Measurements from ENCODE around the gene CD22. TPM values are rescaled to one million over a fixed set of nuclear protein-coding genes. Genes with fewer than 3 reads are reported as not detected.

The CD22 gene
- total RNA-seq: not detected in 2 replicates

GRCh38 chr19:35328851-35329285, at the start of gene CD22:
CD22 (plus strand) TSS chr19:35329187; CDS start chr19:35332041, 2,854 bp downstream.

GRCh38 chr19:35291916-35292315, 37.1 kb upstream of the CD22 start, which contains the start of gene MAG:
MAG (plus strand) TSS chr19:35292161; CDS start chr19:35295409, 3,248 bp downstream.

GRCh38 chr19:35347171-35347929, 18.4 kb downstream of the CD22 start, which contains the start of gene FFAR1:
FFAR1 (plus strand) TSS chr19:35347902; CDS start chr19:35351552, 3,650 bp downstream.

GRCh38 chr19:35357867-35358573, 29.0 kb downstream of the CD22 start, which contains the start of gene FFAR3:
FFAR3 (plus strand) TSS chr19:35358460; CDS start chr19:35358891, 431 bp downstream.

GRCh38 chr19:35370722-35371121, 41.7 kb downstream of the CD22 start, which contains the start of gene GPR42:
GPR42 (plus strand) TSS chr19:35371068; CDS start chr19:35371360, 292 bp downstream.

Other genes with a start within 250 kb of the CD22 start
- gene FXYD3, start 213.4 kb upstream of the CD22 start, total RNA-seq: not detected in 2 replicates
- 0.09 TPM in 1 of 2 replicates, not detected in the other for gene LGI4, start 194.1 kb upstream of the CD22 start, total RNA-seq
- not detected in 2 replicates for gene FXYD1, start 190.4 kb upstream of the CD22 start, total RNA-seq
- not detected in 2 replicates for gene FXYD7, start 185.9 kb upstream of the CD22 start, total RNA-seq
- gene FXYD5, start 174.5 kb upstream of the CD22 start, total RNA-seq: 25.6 and 28.0 TPM in 2 replicates
- gene FAM187B, start 100.4 kb upstream of the CD22 start, total RNA-seq: not detected in 2 replicates
- 0.19 and 0.27 TPM in 2 replicates for gene LSR, start 80.2 kb upstream of the CD22 start, total RNA-seq
- gene USF2, start 60.2 kb upstream of the CD22 start, total RNA-seq: 39.9 and 49.2 TPM in 2 replicates
- gene HAMP, start 46.7 kb upstream of the CD22 start, total RNA-seq: under 0.01 and 0.09 TPM in 2 replicates
- not detected in 2 replicates for gene MAG, start 37.0 kb upstream of the CD22 start, total RNA-seq
- not detected in 2 replicates for gene FFAR1, start 18.7 kb downstream of the CD22 start, total RNA-seq
- gene FFAR3, start 29.3 kb downstream of the CD22 start, total RNA-seq: not detected in 2 replicates
- not detected in 2 replicates for gene GPR42, start 41.9 kb downstream of the CD22 start, total RNA-seq
- gene FFAR2, start 119.1 kb downstream of the CD22 start, total RNA-seq: not detected in 2 replicates
- gene KRTDAP, start 161.3 kb downstream of the CD22 start, total RNA-seq: not detected in 2 replicates
- not detected in 2 replicates for gene DMKN, start 184.5 kb downstream of the CD22 start, total RNA-seq
- 0.09 TPM in 1 of 2 replicates, not detected in the other for gene SBSN, start 199.1 kb downstream of the CD22 start, total RNA-seq
- not detected in 2 replicates for gene GAPDHS, start 204.3 kb downstream of the CD22 start, total RNA-seq
- 72.9 and 73.4 TPM in 2 replicates for gene TMEM147, start 216.4 kb downstream of the CD22 start, total RNA-seq
- not detected in 2 replicates for gene ATP4A, start 234.5 kb downstream of the CD22 start, total RNA-seq

Measured in endothelial cell of coronary artery (primary cell).